Fibroblast of lung (primary cell): ENCODE data around the gene RAB3GAP1.

Experiments used
- CTCF ChIP-seq, 2 donors: IDR thresholded peaks in 1 of 2; conservative IDR thresholded peaks in 1 of 2; 1 replicate in 1 of 2; 2 replicates in 1 of 2; pipeline ENCODE4 v1.5.1; 2011 to 2012; ENCODE audit warnings: low read length in 2 of 2, control low read depth in 1 of 2, inconsistent platforms in 1 of 2, low read depth in 1 of 2, mild to moderate bottlenecking in 1 of 2
- EZH2 ChIP-seq: IDR thresholded peaks from 2 replicates; pipeline ENCODE4 v1.5.1; 2012; ENCODE audit warnings: low read length, control low read depth, mild to moderate bottlenecking; ENCODE audit errors: missing control alignments

GRCh38 chr2:135037831-135038230, 14.3 kb upstream of the RAB3GAP1 start:
- TF ChIP-seq CTCF (conservative IDR thresholded peaks at IDR 0.05 in 1 of 2, IDR thresholded peaks at IDR 0.05 in 1 of 2; ENCODE audit: low read depth in 1 of 2, low read length in 2 of 2) (no peak), EZH2 (no peak)
